NCI-H748 (cell line): ENCODE data around the gene PLCH1.
A peak's percentile ranks its signal among the peaks of the same experiment; 100 is the strongest.

Source experiments
- DNase-seq: peaks from one replicate; lab custom pipeline; 2025; ENCODE audit not compliant: unreplicated experiment; lab: John Stamatoyannopoulos, UW

PLCH1 gene

DNA sequence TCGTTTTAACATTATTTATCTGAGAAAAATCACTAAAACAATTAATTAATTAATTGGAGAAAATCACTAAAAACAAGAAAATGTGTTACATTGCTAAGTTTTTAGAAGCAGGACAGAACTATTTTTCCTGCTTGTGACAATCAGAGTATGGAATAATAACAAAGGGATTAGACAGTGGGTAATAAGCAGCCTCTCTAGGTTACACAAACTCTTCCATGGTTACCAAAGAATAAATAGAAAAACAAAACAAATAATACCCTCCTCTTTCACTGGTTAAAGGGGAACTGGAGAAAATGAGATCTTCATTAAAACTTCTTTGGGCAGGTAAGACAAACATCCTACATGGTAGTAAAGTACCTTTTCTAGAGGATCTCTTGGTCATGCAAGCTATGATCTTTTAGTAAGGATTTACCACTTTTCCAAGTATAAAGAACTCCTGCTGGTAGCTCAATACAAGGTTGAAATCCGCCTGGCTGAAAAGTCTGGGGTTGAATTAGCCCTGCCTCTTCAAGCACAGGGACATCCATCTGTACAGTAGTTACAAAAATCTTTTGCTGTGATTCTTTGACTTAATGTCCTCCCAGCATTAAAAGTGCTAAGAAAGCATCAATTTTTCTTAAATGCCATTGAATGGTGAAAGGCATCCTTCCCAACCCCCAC lies 2.5 kb upstream of the PLCH1 start:
- no peak for DNase-seq

- no peak for DNase-seq
These were observed 1.8 kb upstream of the PLCH1 start for GRCh38 chr3:155746703-155747102.

DNA sequence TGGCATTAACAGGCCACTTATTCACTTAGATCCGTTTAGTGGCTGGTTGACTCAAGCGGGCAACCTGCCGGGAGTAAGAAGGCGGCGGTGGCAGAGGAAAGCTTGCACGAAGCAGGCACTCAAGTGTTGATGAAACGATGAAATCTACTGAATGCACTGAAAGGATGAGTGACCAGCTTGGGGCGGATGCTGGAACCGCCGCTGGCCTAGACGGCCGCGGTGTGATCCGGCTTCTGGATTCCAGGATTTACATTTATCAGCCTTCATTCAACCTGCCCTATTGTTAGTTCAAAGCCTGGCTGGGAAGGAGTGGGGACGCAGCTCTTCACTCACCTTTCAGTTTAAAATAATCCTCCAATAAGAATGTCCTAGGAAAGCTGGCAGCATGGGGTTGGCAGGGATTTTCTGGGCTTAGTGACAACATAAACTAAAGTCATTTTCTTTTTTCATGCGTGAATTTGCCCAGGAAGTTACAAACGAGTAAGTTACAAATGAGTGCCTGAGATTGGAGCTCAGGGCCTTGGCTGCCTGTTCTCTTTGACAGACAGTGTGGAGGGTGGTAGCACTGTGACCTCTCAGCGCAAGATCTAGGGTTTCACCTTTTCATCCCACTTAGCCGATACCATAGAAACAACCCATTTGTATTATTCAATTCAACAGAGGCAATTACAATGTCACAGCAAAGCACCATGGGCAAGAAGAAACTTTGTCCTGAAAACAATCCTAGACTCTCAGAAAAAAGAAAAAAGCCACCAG lies 1.1 kb upstream of the PLCH1 start:
- DNase-seq, result no peak

- DNase-seq, result peak; percentile 70
These were observed 753 bp downstream of the PLCH1 start for GRCh38 chr3:155744010-155744625.

GRCh38 chr3:155743606-155744005 lies 1.3 kb downstream of the PLCH1 start:
- DNase-seq, result no peak

- no peak for DNase-seq
These were observed 2.4 kb downstream of the PLCH1 start for GRCh38 chr3:155742349-155742965.

DNA sequence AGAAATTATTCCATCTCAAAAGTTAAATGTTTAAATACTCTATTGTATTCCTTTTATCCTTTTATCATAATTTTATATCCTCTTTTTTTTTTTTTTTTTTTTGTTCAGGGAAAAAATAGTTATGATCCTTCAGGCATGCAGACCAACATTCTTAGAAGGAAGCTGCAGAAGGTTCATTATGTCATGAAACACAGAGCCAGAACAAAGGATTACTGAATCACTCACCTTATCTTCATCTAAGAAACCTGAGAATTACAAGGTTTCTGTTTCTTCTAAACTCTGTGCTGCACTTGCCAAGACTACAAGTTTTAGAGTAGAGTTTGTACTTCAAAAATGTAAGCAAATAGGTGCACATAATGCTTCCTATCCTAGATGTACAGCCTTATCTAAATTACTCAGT lies 3.3 kb downstream of the PLCH1 start:
- no peak for DNase-seq

GRCh38 chr3:155741101-155741500 lies 3.8 kb downstream of the PLCH1 start:
- DNase-seq, result no peak

GRCh38 chr3:155739154-155739553 lies 5.7 kb downstream of the PLCH1 start:
- DNase-seq, result no peak

GRCh38 chr3:155738580-155739076 lies 6.2 kb downstream of the PLCH1 start:
- no peak for DNase-seq

- no peak for DNase-seq
These were observed 6.9 kb downstream of the PLCH1 start for GRCh38 chr3:155737844-155738460.

- DNase-seq, result no peak
These were observed 8.5 kb downstream of the PLCH1 start for GRCh38 chr3:155736381-155736780.

- no peak for DNase-seq
These were observed 14.0 kb downstream of the PLCH1 start for GRCh38 chr3:155730843-155731242.

DNA sequence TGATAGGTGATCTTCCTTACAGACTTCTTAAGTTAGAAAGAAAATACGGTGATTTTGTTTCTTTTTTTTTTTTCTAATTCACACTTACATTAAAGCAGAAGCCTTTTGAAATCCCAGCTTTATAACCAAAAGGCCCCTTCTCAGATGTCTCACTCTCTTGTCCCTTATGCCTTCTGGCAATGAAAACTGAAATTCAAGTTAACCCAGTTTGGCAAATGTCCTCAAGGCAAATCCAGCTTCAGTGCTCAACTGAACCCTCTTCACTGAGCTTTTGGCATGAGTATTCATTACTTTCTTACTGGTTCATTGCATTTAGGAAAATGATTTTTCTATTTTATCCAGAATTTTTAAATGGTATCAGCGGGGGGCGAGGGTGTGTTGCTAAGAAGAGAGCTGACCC lies 17.0 kb downstream of the PLCH1 start:
- DNase-seq, result no peak

- DNase-seq, result peak; percentile 34
These were observed 30.6 kb downstream of the PLCH1 start for GRCh38 chr3:155714295-155714718.

DNA sequence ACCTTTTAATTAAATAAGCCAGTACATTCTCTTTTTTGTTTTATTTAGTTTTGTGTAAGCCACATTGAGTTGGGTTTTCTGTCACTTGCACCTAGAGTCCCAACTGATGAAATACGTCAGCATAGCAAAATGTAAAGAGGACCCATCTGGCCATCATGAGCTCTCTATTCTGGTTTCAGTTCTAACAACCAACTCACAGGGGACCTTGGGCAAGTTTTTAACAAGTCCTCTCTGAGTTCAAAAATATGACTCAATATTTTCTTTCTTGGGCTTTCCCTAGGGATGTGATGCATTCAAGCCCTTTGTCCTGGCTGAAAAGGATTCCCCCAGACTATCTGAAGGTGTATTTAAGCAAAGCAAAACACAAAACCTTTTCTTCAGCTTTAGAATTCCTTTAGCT lies 32.9 kb downstream of the PLCH1 start:
- DNase-seq, result no peak

DNA sequence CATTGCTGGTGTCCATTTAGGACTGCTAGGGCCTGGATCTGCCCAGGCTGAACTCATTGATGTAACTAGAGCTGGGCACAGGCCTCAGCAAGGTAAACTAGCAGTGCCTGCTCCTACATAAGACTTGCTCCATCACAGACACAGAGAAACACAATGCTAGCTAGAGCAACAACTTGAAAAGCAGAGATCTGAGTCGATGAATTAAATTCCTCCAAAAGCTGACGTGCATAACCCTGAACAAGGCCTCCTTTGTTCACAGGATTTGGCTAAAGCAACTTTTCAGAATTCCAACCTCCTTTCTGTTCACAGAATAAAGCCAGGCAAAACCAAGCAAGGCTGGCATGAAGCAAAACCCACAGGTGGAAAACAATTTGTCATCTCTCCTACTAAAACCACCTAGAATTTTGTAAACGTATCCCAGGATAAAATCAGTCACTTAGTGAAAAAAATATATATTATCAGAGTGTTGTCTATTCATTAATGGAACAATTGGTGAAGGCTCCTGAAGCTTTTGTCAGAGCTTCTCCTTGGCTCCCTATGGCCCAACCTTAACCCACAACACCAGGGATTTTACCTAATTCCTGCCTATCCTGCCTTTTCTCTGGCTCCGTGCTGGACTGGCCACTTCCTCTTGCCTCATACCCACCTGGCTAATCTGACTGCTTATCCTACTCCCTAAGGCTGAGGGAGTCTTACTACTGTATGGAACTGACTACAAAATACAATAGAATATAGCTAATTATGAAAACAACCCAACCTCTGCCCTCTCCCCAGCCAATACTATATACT lies 39.9 kb downstream of the PLCH1 start:
- DNase-seq, result no peak

DNA sequence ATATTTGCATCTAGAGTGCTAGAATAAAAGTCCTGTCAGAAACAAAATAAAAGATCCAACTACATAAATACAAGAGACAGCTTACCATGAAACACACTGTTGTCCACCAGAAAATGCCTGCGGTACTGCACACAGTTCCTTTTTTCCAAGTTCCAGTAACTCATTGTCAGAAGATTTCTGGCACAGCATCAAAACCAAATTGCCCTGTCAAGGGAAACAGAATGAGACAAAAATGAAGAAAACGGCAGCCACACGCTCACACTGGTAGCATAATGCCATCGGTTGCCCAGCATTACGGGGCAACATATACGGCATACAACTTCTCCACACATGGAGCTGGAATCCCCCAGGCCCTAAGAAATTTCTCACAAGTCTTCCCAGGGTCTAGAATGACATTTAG lies 40.8 kb downstream of the PLCH1 start:
- DNase-seq, result no peak

GRCh38 chr3:155702745-155703591 lies 41.9 kb downstream of the PLCH1 start:
- no peak for DNase-seq
